Measurements from ENCODE around the gene NTSR1.

- TF ChIP-seq CTCF (IDR thresholded peaks at IDR 0.05) (no peak), POLR2A (IDR thresholded peaks at IDR 0.05) (no peak)
Measured at GRCh38 chr20:62760471-62760855, 51.8 kb downstream of the NTSR1 start.

Measured in heart left ventricle (tissue), 13 donors.